Stimulated activated naive CD4-positive, alpha-beta T cell (primary cell): ENCODE results near the gene SLC34A3.

Source experiments
- DNase-seq, 6 experiments: peaks; one replicate each; lab custom pipeline; 2025; lab: John Stamatoyannopoulos, UW

Gene SLC34A3

DNA sequence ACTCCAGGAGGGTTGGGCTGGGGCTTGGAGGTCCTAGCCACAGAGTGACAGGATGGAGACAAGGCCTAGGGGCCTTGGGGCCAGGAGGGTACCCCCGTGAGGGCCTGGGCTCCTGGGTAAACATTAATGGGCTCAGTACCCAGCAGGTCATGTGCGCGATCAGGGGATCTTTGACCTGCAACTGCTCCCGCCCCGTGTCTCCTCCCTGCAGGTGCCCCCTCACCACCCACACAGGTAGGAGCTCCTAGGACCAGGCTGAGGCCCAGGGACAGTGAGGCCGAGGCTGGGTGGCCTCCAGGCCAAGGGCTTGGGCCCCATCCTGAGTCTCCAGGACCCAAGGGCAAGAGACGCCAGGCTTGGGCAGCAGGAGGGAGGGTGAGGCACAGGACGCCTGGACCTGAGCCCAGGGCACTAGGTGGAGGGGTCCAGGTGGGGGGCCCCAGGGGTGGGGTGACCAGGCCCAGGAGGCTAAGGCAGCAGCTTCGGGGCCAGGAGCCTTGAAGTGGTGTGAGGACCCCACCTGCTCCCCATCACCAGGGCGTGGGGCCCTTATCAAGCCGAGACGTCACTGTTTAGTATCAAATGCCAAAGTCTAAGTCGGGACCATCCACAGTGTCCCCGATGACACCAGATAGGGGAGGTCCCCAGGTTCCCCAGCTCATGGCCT, at the start of gene SLC34A3:
Gene SLC34A3, plus strand, starts transcription at position 197 of the 667 bp plus-strand sequence. CDS start 802 bp downstream, outside the sequence.
- DNase-seq, result no peak

DNA sequence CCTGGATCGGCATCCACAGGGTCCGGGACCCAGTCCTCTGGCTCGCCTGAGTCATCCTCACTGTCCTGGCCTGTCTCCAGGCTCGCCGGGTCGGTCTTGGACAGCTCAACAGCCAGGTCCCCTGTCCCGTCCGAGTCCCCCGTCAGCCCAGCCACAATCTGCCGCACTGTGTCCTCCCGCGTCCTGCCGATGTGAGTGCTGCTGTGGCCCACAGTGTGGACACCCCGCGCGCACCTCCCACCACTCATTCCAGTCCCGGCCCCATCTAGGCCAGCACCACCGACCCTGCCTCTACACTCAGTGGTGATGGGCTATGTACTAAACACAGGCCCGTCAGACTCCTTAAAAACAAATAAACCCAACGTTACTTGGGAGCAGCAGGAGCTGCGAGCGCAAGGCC, 49.0 kb upstream of the SLC34A3 start:
- DNase-seq, result no peak

DNA sequence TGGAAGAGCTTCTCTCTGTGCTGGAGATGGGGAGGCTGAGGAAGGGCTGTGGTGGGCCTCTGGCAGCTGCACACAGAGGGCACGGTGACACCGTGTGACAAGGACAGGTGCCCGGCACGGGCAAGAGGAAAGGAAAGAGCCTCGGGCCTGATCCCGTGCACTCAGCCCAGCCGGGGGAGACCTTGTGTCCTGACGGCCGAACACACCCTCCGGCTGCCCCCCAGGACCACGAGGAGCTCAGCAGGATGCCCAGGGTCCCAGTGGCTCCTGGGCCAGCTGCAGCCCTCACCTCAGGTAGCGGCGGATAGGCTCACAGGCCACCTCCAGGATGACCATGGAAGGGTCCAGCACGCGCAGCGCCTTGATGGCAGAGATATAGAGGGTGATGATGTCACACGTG, 47.9 kb upstream of the SLC34A3 start:
- DNase-seq, result no peak

DNA sequence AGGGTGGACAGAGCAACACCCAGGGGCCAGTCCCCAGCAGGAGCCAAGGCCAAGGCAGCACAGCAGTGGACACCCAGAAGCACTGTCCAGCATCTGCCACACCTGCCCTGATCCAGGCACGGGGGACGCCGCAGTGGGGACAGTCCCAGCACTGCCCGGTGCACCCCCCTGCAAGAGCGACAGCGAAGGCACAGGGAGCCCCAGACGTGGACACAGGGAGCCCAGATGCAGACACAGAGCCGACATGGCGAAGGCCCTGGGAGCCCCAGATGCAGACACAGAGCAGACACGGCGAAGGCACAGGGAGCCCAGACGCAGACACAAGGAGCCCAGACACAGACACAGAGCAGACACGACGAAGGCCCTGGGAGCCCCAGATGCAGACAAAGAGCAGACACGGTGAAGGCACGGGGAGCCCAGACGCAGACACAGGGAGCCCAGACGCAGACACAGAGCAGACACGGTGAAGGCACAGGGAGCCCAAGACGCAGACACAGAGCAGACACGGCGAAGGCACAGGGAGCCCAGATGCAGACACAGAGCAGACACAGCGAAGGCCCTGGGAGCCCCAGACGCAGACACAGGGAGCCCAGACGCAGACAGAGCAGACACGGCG, 46.6 kb upstream of the SLC34A3 start:
- DNase-seq, result no peak

DNA sequence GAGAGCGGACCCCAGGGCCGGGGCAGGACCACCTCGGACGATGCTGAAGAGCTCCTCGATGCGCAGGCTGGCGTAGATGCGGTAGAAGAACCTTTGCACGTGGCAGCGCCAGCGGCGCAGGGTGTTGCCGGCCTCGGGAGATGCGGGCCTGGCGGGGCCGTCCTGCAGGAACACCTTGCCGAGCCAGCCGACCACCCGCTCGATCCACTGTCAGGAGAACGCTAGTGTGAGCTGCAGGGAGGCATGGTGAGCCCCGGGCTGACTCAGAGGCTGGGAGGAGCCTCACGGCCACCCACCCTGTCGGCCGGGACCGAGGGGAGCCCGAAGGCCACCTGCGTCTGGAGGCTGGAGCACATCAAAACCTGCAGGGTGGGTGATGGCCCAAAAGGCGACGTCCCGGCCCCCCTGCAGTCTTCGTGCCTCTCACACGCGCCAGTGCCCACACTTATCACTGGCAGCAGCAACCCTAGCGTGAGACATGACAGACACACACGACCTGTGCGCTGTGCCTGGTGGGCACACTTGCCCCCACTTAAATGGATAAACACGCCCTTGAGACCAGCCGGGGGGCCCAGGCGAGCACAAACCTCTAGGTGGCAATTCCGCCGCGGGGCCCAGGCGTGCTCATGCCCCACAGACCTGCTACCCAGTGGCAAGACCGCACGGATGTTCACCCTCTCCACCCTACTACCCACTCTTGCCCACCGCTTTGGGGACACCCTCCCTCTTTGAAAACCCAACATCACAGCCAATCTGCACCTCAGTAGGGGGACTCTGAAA, 45.6 kb upstream of the SLC34A3 start:
- no peak for DNase-seq

DNA sequence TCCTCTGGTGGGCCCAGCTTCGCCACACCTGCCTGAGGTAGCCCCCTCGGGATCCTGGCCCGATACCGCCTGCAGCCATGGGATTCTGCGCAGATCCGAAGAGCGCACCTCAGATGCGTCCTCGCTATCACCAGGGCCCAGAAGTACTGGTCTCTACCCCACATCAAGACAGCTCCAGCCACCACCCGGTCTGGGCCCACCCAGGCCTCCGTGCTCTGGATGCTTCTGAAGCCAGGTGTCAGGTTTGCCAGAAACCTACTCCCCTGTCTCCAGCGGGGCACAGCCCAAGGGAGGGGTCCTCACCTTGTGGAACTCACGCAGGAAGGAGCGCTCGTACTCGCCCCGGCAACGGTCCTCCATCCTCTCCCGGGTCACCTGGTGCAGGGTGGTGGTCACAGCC, 44.8 kb upstream of the SLC34A3 start:
- no peak for DNase-seq

DNA sequence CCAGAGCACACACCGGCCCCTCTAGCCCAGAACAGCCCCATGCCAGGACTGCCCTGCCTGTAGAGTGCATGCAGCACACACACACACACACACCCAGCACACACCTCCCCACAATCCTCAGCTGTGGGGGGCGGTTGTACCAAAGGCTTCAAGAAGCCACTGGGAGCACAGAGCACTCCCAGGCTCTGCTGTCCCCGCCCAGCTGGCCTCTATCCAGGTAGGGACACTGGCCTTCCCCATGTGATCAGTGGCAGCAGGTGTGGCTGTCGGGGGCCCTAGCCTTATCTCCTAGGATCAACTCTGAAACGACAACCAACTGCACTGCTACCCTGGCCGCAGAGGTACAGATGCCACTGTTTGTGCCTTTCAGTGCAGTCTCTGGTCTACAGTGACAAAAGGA, 44.3 kb upstream of the SLC34A3 start:
- DNase-seq, result no peak

DNA sequence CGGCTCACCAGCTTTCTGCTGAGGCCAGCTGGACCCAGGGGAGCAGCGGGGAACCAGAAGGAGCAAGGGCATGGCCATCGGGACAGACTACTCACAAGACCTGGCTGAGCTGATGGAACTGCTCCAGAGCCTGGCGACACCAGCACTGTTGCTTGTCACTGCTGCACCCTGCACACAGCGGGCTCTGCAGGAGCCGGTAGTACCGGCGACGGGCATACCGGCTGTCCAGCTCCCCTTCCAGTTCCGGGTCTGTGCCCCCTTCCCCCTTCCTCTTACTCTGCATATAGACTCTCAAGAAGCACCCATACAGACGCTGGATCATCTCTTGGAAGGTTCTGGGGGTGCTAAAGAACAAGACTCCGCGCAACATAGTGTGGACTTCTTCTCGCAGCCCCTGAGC, 43.3 kb upstream of the SLC34A3 start:
- no peak for DNase-seq

DNA sequence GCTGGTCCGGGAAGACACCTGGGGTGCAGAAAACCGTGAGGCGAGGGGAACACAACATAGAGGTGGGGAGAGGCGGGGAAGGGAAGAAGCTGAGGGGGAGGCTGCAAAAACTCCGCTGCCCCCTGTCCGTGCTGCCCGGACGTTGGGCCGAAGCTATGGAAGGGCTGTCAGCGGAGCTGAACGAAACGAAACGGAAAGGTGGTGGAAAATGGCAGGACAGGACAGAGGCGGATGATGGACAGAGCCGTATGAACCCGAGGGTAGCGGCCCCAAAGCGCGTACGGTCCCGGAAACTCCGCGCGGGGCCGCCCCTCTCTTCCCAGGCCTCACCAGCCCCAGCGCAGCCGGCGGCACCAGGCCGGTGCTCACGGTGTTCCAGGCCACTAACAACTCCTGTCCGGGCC, 42.6 kb upstream of the SLC34A3 start:
- no peak for DNase-seq

DNA sequence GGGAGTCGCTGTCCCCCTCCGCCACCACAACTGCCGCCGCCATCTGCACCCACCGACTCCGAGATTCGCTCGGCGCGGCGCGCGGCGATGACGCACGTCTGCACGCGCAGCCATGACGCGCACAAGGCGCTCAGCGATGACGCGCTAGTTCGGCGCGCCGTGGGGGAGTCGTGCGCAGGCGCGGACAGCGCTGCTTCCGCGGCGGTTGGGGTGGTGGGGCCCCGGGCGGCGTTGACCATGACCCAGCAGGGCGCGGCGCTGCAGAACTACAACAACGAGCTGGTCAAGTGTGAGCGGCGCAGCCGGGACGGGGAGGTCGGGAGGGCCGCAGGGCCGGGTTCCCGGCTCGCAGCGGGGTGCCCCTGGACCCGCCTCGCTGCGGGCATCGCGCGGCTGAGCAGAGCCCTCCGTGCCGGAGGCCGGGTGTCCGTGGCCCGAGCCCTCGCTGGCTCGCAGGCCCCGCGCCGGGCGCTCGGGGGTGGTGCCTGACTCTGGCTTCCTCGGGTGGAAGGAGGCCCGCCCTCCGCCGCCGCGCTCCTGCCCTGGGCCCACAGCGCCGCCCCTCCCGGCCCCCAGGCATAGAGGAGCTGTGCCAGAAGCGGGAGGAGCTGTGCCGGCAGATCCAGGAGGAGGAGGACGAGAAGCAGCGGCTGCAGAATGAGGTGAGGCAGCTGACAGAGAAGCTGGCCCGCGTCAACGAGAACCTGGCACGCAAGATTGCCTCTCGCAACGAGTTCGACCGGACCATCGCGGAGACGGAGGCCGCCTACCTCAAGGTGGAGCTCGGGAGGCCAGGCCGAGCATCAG, 42.0 kb upstream of the SLC34A3 start, which contains the start of the genes ANAPC2 and SSNA1:
Gene ANAPC2, minus strand, starts transcription at position 71 of the 807 bp plus-strand sequence. Its CDS starts 28 bp downstream, at position 43.
Gene SSNA1, plus strand, starts transcription at position 187 of the 807 bp plus-strand sequence. Its CDS starts 51 bp downstream, at position 238.
- peak; percentile 80 to 95 (median 90) for DNase-seq

DNA sequence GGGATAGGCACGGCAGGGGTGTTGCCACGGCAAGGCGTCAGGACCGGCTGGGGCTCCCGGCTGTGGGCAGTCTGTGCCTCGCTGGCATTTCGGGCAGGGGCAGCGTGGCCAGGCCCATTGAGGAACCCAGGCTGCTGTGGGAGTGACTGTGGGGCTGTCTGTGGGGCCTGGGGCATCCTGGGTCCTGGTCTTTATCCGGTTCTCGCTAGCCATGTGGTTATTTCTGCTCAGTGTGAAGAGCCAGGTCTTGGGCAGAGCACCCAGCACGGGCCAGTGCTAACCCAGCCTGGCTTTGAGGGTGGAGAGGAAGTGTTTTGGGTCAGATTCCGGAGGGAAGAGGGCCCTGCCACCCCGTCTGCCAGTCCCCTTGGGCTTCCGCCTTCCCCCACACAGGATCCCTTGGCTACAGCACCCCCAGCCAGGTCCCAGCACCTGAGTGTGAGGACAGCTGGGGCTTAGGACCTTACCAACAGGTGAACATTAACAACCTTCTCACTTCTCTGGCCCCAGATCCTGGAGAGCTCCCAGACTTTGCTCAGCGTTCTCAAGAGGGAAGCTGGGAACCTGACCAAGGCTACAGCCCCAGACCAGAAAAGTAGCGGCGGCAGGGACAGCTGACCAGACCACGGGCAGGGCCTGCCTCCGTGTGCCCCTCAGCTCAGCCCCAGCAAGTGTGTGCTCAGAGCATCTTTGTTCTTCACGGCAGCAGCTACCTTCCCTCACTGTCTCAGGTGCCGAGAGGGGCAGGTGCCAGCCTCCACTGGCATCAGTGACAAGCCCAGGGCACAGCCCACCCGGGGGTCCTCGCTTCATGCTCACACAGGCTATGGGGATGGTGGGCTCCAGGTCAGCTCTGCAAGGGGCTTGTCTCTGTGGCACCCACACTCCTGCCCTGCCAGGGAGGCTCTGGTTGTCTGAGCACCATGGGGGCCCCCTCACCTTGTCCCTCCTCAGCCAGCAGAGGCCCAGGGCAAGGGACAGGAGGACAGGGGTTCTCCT, 41.1 kb upstream of the SLC34A3 start:
- DNase-seq, result no peak

DNA sequence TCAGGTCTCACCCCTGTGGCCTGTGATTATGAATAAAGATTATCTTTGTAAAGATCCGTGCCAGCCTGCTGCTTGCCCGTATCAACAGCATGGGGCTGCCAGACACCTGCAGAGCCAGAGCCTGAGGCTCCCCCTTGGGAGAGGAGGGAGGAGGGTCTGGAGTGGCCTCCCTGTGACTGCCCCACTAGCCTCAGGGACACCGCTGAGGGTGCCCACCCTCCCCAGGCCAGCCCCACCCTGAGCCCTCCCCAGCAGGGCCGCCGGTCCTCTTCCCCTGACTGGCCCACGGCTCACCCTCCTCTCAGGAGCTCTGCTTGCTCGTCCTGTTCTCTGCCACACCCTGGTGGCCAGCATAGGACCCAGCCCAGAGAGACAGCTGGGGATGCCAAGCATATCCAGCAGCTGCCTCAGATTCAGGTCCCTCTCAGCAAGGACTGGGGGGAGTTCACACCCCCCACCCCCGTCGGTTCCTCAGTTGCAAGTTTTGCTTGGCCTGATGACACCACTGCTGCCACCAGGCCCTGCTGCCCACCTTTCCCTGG, 40.3 kb upstream of the SLC34A3 start:
- DNase-seq, result no peak

DNA sequence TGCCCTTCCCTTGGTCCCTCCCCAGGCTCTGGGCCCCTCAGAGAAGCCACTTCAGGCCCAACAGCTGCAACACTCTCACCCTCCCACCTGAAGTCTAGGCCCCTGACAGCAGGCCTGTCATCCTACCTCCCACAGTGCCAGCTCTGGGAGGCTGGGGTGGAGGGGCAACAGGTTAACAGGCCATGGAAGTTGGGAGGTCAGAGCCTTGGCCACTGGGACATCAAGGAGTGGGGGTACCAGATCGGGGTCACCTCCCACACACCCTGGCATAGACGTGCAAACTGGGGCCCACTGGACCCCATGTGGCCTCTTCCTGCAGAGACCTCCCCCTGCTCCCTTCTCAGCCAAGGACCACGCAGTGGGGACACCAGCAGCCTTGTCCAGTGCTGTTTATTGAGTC, 39.5 kb upstream of the SLC34A3 start:
- DNase-seq, result no peak

DNA sequence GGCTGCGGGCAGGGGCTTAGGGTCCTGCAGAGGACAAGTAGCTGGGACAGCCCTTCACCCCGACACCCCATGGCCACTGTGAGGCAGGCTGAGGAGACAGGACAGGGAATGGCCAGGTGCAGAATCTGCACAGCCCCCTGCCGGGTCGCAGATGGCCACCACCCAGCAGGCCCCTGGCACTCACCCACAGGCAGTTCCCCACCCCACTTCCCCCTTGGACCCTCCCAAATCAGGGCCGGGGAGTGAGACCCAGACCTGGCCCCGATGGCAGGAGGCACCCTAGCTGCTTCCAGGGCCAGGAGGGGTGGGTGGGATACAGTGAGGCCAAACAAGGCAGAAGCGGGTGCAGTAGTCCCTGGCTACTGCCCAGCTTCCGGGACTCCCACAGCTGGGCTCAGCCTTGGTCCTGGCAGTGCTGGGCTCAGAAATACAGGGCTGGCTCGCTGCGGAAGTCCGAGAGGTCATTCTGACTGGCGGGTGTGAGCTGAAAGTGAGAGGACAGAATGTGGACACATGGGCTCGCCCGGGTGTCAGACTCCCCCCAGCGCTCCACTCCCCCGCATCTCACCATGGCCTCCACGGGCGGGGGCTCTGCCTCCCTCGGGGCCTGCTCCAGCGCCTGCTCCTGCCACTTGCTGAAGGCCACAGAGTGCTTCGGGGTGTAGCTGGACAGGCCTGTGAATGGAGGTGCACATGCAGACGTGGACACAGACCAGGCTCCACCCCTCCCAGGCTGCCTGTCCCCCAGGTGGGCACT, 38.8 kb upstream of the SLC34A3 start:
- no peak for DNase-seq

DNA sequence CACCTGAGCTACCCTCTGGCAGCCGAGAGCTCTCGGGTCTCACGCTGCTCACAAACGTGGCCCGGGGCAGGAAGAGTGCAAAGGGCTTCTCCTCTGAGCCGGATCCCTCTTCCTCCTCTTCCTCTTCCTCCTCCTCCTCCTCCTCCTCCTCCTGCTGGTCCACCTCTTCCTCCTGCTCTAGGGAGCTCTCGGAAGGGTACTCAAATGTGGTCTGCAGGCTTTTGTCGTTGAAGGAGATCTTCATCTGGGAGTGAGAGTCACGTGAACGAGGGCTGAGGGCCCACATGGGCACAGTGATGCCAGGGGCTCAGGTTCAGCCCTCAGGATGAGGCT, 38.3 kb upstream of the SLC34A3 start:
- no peak for DNase-seq

DNA sequence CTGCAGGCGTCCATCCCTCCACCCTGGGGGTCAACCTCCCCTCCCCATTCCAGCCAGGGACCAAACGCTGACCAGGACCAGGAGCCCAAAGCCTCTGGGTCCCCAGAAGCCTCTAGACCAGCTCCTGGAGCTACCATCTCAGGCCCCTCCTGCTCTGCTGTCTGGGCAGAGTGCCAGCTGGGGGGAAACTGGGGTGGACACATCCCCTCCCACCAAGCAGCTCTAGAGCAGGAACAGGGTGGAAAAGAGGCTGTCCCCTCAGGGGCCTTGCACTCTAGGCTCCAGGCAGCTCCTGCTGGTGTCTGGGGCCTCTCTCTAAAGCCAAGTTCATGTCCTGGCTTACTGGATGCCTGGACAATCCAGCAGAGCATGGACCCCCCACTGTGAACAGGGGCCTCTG, 37.8 kb upstream of the SLC34A3 start:
- DNase-seq, result no peak

DNA sequence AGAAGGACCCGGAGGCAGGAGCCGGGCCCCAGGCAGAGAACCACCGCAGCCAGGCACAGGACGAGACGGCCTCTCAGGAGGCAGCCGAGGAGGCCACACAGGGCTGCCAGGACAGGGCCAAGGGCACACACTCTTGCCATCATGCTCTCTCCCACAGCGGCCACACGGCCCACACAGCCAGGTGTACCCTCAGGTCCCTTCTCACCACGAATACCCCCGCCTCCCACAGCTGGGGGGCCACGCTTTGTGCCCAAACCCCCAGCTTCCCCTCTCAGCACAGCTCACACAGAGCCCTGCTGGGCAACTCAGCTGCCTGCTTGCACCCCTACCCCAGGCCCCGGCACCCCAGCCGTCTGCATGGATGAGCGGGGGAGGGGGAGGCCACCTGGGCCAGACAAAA, 36.9 kb upstream of the SLC34A3 start:
- DNase-seq, result no peak

DNA sequence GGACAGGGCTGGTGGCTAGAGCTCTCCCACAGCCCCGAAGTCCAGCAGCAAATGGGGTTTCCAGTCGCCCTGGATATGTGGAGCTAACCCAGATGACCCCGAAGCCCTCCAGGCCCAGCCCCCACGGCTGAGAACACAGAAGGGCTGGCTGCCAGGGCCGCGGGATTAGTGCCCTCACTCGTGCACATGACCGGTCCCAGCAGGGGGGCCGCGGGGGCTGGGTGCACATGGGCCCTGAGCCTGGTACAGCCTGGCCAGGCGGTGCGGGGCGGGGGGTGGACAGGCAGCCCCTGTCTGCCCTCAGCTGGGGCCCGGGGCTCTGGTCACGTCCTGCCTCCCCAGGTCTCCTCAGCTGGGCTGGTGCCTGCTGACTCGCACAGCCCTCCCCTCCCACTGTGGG, 36.3 kb upstream of the SLC34A3 start:
- no peak for DNase-seq

DNA sequence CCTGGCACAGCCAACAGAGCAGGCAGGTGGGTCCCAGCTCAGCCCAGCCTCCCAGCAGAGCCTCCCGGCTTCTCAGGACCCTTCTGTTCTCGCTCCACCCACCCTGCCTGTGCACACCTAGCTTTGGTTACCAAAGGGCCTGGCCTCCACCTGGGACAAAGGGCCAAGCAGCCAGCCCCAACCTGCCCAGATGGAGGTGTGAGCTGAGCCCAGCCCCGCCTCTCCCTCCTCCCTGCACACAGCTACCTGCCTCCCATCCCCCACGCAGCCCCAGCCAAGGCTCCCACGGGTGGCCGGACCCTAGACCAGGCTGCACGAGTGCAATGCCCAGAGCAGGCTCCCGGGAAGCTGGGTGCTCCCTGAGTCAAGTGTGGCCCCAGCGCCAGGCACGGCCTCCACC, 35.8 kb upstream of the SLC34A3 start:
- DNase-seq, result no peak
